ENCODE measurements around the gene FDXACB1.

The FDXACB1 gene

GRCh38 chr11:111920908-111921307 lies 41.9 kb upstream of the FDXACB1 start:
- Histone ChIP-seq H2BK15ac (ENCODE audit: low read depth, poor library complexity, severe bottlenecking) (no peak overlapping the region), H3K4ac (ENCODE audit: low read depth in 1 of 2, low read length in 2 of 2) (no peak overlapping the region), H2BK120ac (ENCODE audit: low read depth, low read length) (no peak overlapping the region), H3K14ac (ENCODE audit: low read length in 2 of 2) (no peak overlapping the region), H3K36me3 (ENCODE audit: control insufficient read depth in 1 of 2, insufficient read depth in 2 of 2, low read depth in 1 of 2, low read length in 2 of 2) (peaks cover 0 to 5% of the 10 kb centered on the region in 2 experiments), H2AFZ (ENCODE audit: low read depth, low read length) (no peak overlapping the region), H3K4me2 (ENCODE audit: low read length, poor library complexity, severe bottlenecking) (no peak overlapping the region), H3K23ac (ENCODE audit: low read length in 2 of 2) (no peak overlapping the region), H3K4me1 (ENCODE audit: control insufficient read depth, insufficient read depth, low read depth, low read length) (peaks cover 6% of the 10 kb centered on the region), H3K79me1 (replicated peaks; ENCODE audit: low read length, poor library complexity, severe bottlenecking) (no peaks in the 10 kb centered on the region), H4K8ac (ENCODE audit: low read length) (no peak overlapping the region), H3K27ac (ENCODE audit: low read length, poor library complexity, severe bottlenecking) (no peak overlapping the region), H3K27me3 (ENCODE audit: control insufficient read depth in 1 of 2, insufficient read depth in 1 of 2, low read length in 2 of 2) (no peaks in the 10 kb centered on the region), H3K18ac (ENCODE audit: low read depth in 1 of 2, low read length in 2 of 2) (no peak overlapping the region), H2BK12ac (ENCODE audit: low read length in 2 of 2) (no peak overlapping the region), H2BK5ac (ENCODE audit: low read depth, low read length, poor library complexity, severe bottlenecking) (no peak overlapping the region), H4K91ac (ENCODE audit: low read length) (no peak overlapping the region), H2AK5ac (ENCODE audit: low read length, severe bottlenecking) (no peak overlapping the region), H3K4me3 (ENCODE audit: insufficient read depth in 1 of 2, low read depth in 1 of 2, low read length in 2 of 2) (no peak overlapping the region), H3K9me3 (ENCODE audit: control insufficient read depth, low read length) (no peaks in the 10 kb centered on the region), H3K9ac (ENCODE audit: low read length) (no peak overlapping the region)
- WGBS = no CpG with 5 or more reads among the region's 2 CpGs
- DNase-seq = no peak

- no peak within 1 kb of the TSS for H2AK5ac ChIP-seq (ENCODE audit: low read length, severe bottlenecking)
- H4K8ac ChIP-seq (ENCODE audit: low read length) = peak within 1 kb of the TSS; percentile 27
- H3K27ac ChIP-seq (ENCODE audit: low read length, poor library complexity, severe bottlenecking) = no peak within 1 kb of the TSS
- peak within 1 kb of the TSS in 1 of 2 experiments; percentile 20 for H3K4me3 ChIP-seq (ENCODE audit: insufficient read depth in 1 of 2, low read depth in 1 of 2, low read length in 2 of 2)
- no peaks in the 10 kb centered on the region for H3K79me1 ChIP-seq (replicated peaks; ENCODE audit: low read length, poor library complexity, severe bottlenecking)
- no peaks in the 10 kb centered on the region for H3K27me3 ChIP-seq (ENCODE audit: control insufficient read depth in 1 of 2, insufficient read depth in 1 of 2, low read length in 2 of 2)
- no peak within 1 kb of the TSS for H3K14ac ChIP-seq (ENCODE audit: low read length in 2 of 2)
- no peak within 1 kb of the TSS for H4K91ac ChIP-seq (ENCODE audit: low read length)
- no peak within 1 kb of the TSS for H3K18ac ChIP-seq (ENCODE audit: low read depth in 1 of 2, low read length in 2 of 2)
- H3K4me2 ChIP-seq (ENCODE audit: low read length, poor library complexity, severe bottlenecking) = peak within 1 kb of the TSS; percentile 46
- H3K4ac ChIP-seq (ENCODE audit: low read depth in 1 of 2, low read length in 2 of 2) = no peak within 1 kb of the TSS
- no peak within 1 kb of the TSS for H2AFZ ChIP-seq (ENCODE audit: low read depth, low read length)
- no peak within 1 kb of the TSS for H3K23ac ChIP-seq (ENCODE audit: low read length in 2 of 2)
- peaks cover 4% of the 10 kb centered on the region for H3K4me1 ChIP-seq (ENCODE audit: control insufficient read depth, insufficient read depth, low read depth, low read length)
- H2BK5ac ChIP-seq (ENCODE audit: low read depth, low read length, poor library complexity, severe bottlenecking) = no peak within 1 kb of the TSS
- H2BK120ac ChIP-seq (ENCODE audit: low read depth, low read length) = no peak within 1 kb of the TSS
- peaks cover 0 to 11% of the 10 kb centered on the region in 2 experiments for H3K36me3 ChIP-seq (ENCODE audit: control insufficient read depth in 1 of 2, insufficient read depth in 2 of 2, low read depth in 1 of 2, low read length in 2 of 2)
- no peaks in the 10 kb centered on the region for H3K9me3 ChIP-seq (ENCODE audit: control insufficient read depth, low read length)
- no peak within 1 kb of the TSS for H2BK12ac ChIP-seq (ENCODE audit: low read length in 2 of 2)
- peak; percentile 31 for DNase-seq
- H3K9ac ChIP-seq (ENCODE audit: low read length) = peak within 1 kb of the TSS; percentile 8
- WGBS = 65% methylated on average over 18 of the region's 19 CpGs
- H2BK15ac ChIP-seq (ENCODE audit: low read depth, poor library complexity, severe bottlenecking) = no peak within 1 kb of the TSS
Observed at GRCh38 chr11:111918390-111919256, 39.7 kb upstream of the FDXACB1 start, which contains the start of gene C11orf52. Gene C11orf52, plus strand, starts transcription at chr11:111918913. Its CDS starts 60 bp downstream, at chr11:111918973.

GRCh38 chr11:111917788-111918187 lies 38.8 kb upstream of the FDXACB1 start:
- 89% methylated on average over 3 of the region's 3 CpGs for WGBS

GRCh38 chr11:111917312-111917711 lies 38.3 kb upstream of the FDXACB1 start:
- no peak overlapping the region for H2BK15ac ChIP-seq (ENCODE audit: low read depth, poor library complexity, severe bottlenecking)
- no peak overlapping the region for H3K14ac ChIP-seq (ENCODE audit: low read length in 2 of 2)
- peak overlapping the region in 1 of 2 experiments; percentile 16 for H2BK12ac ChIP-seq (ENCODE audit: low read length in 2 of 2)
- H3K36me3 ChIP-seq (ENCODE audit: control insufficient read depth in 1 of 2, insufficient read depth in 2 of 2, low read depth in 1 of 2, low read length in 2 of 2) = peaks cover 0 to 11% of the 10 kb centered on the region in 2 experiments
- H3K4me2 ChIP-seq (ENCODE audit: low read length, poor library complexity, severe bottlenecking) = no peak overlapping the region
- peaks cover 8% of the 10 kb centered on the region for H3K4me1 ChIP-seq (ENCODE audit: control insufficient read depth, insufficient read depth, low read depth, low read length)
- H3K9ac ChIP-seq (ENCODE audit: low read length) = no peak overlapping the region
- no peak overlapping the region for H3K4me3 ChIP-seq (ENCODE audit: insufficient read depth in 1 of 2, low read depth in 1 of 2, low read length in 2 of 2)
- H3K23ac ChIP-seq (ENCODE audit: low read length in 2 of 2) = no peak overlapping the region
- no peak overlapping the region for H2AFZ ChIP-seq (ENCODE audit: low read depth, low read length)
- no peak overlapping the region for H2BK5ac ChIP-seq (ENCODE audit: low read depth, low read length, poor library complexity, severe bottlenecking)
- H3K27me3 ChIP-seq (ENCODE audit: control insufficient read depth in 1 of 2, insufficient read depth in 1 of 2, low read length in 2 of 2) = no peaks in the 10 kb centered on the region
- H4K91ac ChIP-seq (ENCODE audit: low read length) = no peak overlapping the region
- H2AK5ac ChIP-seq (ENCODE audit: low read length, severe bottlenecking) = no peak overlapping the region
- DNase-seq = no peak
- no peak overlapping the region for H3K4ac ChIP-seq (ENCODE audit: low read depth in 1 of 2, low read length in 2 of 2)
- H3K9me3 ChIP-seq (ENCODE audit: control insufficient read depth, low read length) = no peaks in the 10 kb centered on the region
- H4K8ac ChIP-seq (ENCODE audit: low read length) = no peak overlapping the region
- no peak overlapping the region for H3K27ac ChIP-seq (ENCODE audit: low read length, poor library complexity, severe bottlenecking)
- H2BK120ac ChIP-seq (ENCODE audit: low read depth, low read length) = no peak overlapping the region
- H3K18ac ChIP-seq (ENCODE audit: low read depth in 1 of 2, low read length in 2 of 2) = no peak overlapping the region
- H3K79me1 ChIP-seq (replicated peaks; ENCODE audit: low read length, poor library complexity, severe bottlenecking) = no peaks in the 10 kb centered on the region
- WGBS = 70% methylated on average over 1 of the region's 2 CpGs

More at GRCh38 chr11:111917788-111918187, 38.8 kb upstream of the FDXACB1 start:
- H3K23ac ChIP-seq (ENCODE audit: low read length in 2 of 2) = no peak overlapping the region
- H3K4me3 ChIP-seq (ENCODE audit: insufficient read depth in 1 of 2, low read depth in 1 of 2, low read length in 2 of 2) = no peak overlapping the region
- no peaks in the 10 kb centered on the region for H3K79me1 ChIP-seq (replicated peaks; ENCODE audit: low read length, poor library complexity, severe bottlenecking)
- H3K27ac ChIP-seq (ENCODE audit: low read length, poor library complexity, severe bottlenecking) = no peak overlapping the region
- H3K9ac ChIP-seq (ENCODE audit: low read length) = peak overlapping the region; percentile 8
- H3K4ac ChIP-seq (ENCODE audit: low read depth in 1 of 2, low read length in 2 of 2) = no peak overlapping the region
- no peak overlapping the region for H2BK12ac ChIP-seq (ENCODE audit: low read length in 2 of 2)
- no peaks in the 10 kb centered on the region for H3K9me3 ChIP-seq (ENCODE audit: control insufficient read depth, low read length)
- H3K36me3 ChIP-seq (ENCODE audit: control insufficient read depth in 1 of 2, insufficient read depth in 2 of 2, low read depth in 1 of 2, low read length in 2 of 2) = peaks cover 0 to 11% of the 10 kb centered on the region in 2 experiments
- no peaks in the 10 kb centered on the region for H3K27me3 ChIP-seq (ENCODE audit: control insufficient read depth in 1 of 2, insufficient read depth in 1 of 2, low read length in 2 of 2)
- no peak overlapping the region for H4K8ac ChIP-seq (ENCODE audit: low read length)
- no peak overlapping the region for H2BK120ac ChIP-seq (ENCODE audit: low read depth, low read length)
- H3K4me1 ChIP-seq (ENCODE audit: control insufficient read depth, insufficient read depth, low read depth, low read length) = peaks cover 4% of the 10 kb centered on the region
- no peak overlapping the region for H3K18ac ChIP-seq (ENCODE audit: low read depth in 1 of 2, low read length in 2 of 2)
- H4K91ac ChIP-seq (ENCODE audit: low read length) = no peak overlapping the region
- H2AK5ac ChIP-seq (ENCODE audit: low read length, severe bottlenecking) = no peak overlapping the region
- H2BK15ac ChIP-seq (ENCODE audit: low read depth, poor library complexity, severe bottlenecking) = no peak overlapping the region
- H3K4me2 ChIP-seq (ENCODE audit: low read length, poor library complexity, severe bottlenecking) = no peak overlapping the region
- no peak overlapping the region for H2AFZ ChIP-seq (ENCODE audit: low read depth, low read length)
- DNase-seq = no peak
- no peak overlapping the region for H3K14ac ChIP-seq (ENCODE audit: low read length in 2 of 2)
- H2BK5ac ChIP-seq (ENCODE audit: low read depth, low read length, poor library complexity, severe bottlenecking) = no peak overlapping the region
